Measurements from ENCODE around the gene SIGLEC9.

GRCh38 chr19:51119611-51120010, 5.1 kb upstream of the SIGLEC9 start:
- no peak for TF ChIP-seq CTCF (IDR thresholded peaks at IDR 0.05; ENCODE audit: low read length)
- TF ChIP-seq EZH2 (optimal IDR thresholded peaks at IDR 0.05; ENCODE audit: low read depth, low read length), result no peak
- TF ChIP-seq EZH2phosphoT487 (IDR thresholded peaks at IDR 0.05; ENCODE audit: low read length), result no peak

Measured in MM.1S (cell line).